ENCODE results near the gene RAB22A.
"Not testable (repeated sequence)": the region's sequence is repeated elsewhere in the genome, so short reads cannot be mapped to it uniquely, and the experiment has no call there.

Gene RAB22A

GRCh38 chr20:58389968-58390658 lies 80.6 kb downstream of the RAB22A start:
- DNase-seq = no peak

- no peak for DNase-seq
Measured at GRCh38 chr20:58390659-58391035, 81.1 kb downstream of the RAB22A start.

GRCh38 chr20:58392286-58392685 lies 82.8 kb downstream of the RAB22A start:
- DNase-seq = no peak

GRCh38 chr20:58393299-58393698 lies 83.8 kb downstream of the RAB22A start:
- DNase-seq = no peak

- DNase-seq = no peak
Measured at GRCh38 chr20:58394801-58395200, 85.3 kb downstream of the RAB22A start.

GRCh38 chr20:58395604-58396003 lies 86.1 kb downstream of the RAB22A start:
- no peak for DNase-seq

- no peak for DNase-seq
Measured at GRCh38 chr20:58397429-58397828, 87.9 kb downstream of the RAB22A start.

GRCh38 chr20:58398254-58398653 lies 88.7 kb downstream of the RAB22A start:
- no peak for DNase-seq

GRCh38 chr20:58399926-58400325 lies 90.4 kb downstream of the RAB22A start:
- no peak for DNase-seq

GRCh38 chr20:58401162-58401561 lies 91.6 kb downstream of the RAB22A start:
- DNase-seq = no peak

- DNase-seq = no peak
Measured at GRCh38 chr20:58402305-58402704, 92.8 kb downstream of the RAB22A start.

- DNase-seq = no peak
Measured at GRCh38 chr20:58402827-58403226, 93.3 kb downstream of the RAB22A start.

- DNase-seq = no peak
Measured at GRCh38 chr20:58403272-58403671, 93.8 kb downstream of the RAB22A start.

- DNase-seq = no peak
Measured at GRCh38 chr20:58405504-58406291, 96.2 kb downstream of the RAB22A start.

GRCh38 chr20:58406422-58407001 lies 97.0 kb downstream of the RAB22A start:
- DNase-seq = no peak

GRCh38 chr20:58407201-58407873 lies 97.8 kb downstream of the RAB22A start:
- DNase-seq = no peak

GRCh38 chr20:58407966-58408557 lies 98.5 kb downstream of the RAB22A start:
- no peak for DNase-seq

GRCh38 chr20:58408603-58409246 lies 99.2 kb downstream of the RAB22A start:
- no peak for DNase-seq

- not testable (repeated sequence) for DNase-seq
Measured at GRCh38 chr20:58414216-58414615, 104.7 kb downstream of the RAB22A start.

- DNase-seq = not testable (repeated sequence)
Measured at GRCh38 chr20:58414786-58415185, 105.3 kb downstream of the RAB22A start.

GRCh38 chr20:58416057-58416456 lies 106.5 kb downstream of the RAB22A start:
- no peak for DNase-seq

GRCh38 chr20:58416835-58417234 lies 107.3 kb downstream of the RAB22A start:
- DNase-seq = no peak
